Right ventricle myocardium inferior (tissue), 1 donor: Measurements from ENCODE around the gene EGR1. TPM values are rescaled to one million over a fixed set of nuclear protein-coding genes. Genes with fewer than 3 reads are reported as not detected.

Experiments
- ATAC-seq: fragments of 200-7000 bp; cut with Tn5 transposase; one replicate; pipeline ENCODE4 v1.9.1; 2020; ENCODE audit warnings: mild to moderate bottlenecking, moderate library complexity
- DNase-seq: peaks from one replicate; pipeline ENCODE4 v3.0.0; 2021; ENCODE audit errors: missing footprints
- intact Hi-C: fragments of 100-400 bp; cut with DNase I; formaldehyde crosslinking; loops from one replicate; pipeline ENCODE4 v1.11.0; 2022
- total RNA-seq: library from RNA; stranded (reverse); fragmentation: NEBNext Ultra II Directional; extraction: Animal tissue kit (Norgen Biotek cat#: 25700); gene quantifications from one replicate; pipeline ENCODE4 v1.2.1, GENCODE V29; 2021
- donor health status: DM: no; HTN: yes; CAD: no; lungs with severe emphysema.

EGR1 gene
- total RNA-seq, 1 donor from 2014 or later, result 5.5 TPM

GRCh38 chr5:138449501-138450239, 15.6 kb upstream of the EGR1 start:
- ATAC-seq (peak; percentile 88), DNase-seq (peak; percentile 96)
- intact Hi-C loops, result loop anchor here (1.0 kb wide), 1 partner anchor 54 kb away; no protein-coding TSS in a partner anchor

DNA sequence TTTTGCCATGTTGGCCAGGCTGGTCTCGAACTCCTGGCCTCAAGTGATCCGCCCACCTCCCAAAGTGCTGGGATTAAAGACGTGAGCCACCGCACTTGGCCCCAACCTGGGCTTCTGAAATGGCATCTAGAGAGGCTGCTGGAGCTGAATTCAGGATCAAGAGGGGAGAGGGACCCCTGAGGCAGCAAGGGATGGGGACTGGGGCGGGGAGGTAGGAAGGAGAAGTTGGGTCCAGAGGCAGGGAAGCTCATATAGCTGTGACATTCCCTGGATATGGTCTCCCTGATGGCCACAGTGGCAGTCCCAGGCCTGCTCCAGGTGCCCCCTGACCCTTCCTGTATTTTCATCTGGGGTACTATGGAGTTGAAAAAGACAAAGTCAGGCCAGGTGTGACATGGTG, 14.3 kb upstream of the EGR1 start:
- intact Hi-C loops, result loop anchor here (1.0 kb wide), 1 partner anchor 52 kb away; no protein-coding TSS in a partner anchor
- ATAC-seq, result no peak

GRCh38 chr5:138452720-138453119, 12.6 kb upstream of the EGR1 start:
- ATAC-seq, result no peak
- intact Hi-C loops, result no loop called here
- no peak for DNase-seq

More for the DNA sequence above, 14.3 kb upstream of the EGR1 start:
- DNase-seq, result no peak

GRCh38 chr5:138453590-138453989, 11.7 kb upstream of the EGR1 start:
- DNase-seq, result no peak
- no peak for ATAC-seq
- intact Hi-C loops, result no loop called here

GRCh38 chr5:138454121-138454520, 11.2 kb upstream of the EGR1 start:
- no peak for DNase-seq
- intact Hi-C loops, result no loop called here
- no peak for ATAC-seq

DNA sequence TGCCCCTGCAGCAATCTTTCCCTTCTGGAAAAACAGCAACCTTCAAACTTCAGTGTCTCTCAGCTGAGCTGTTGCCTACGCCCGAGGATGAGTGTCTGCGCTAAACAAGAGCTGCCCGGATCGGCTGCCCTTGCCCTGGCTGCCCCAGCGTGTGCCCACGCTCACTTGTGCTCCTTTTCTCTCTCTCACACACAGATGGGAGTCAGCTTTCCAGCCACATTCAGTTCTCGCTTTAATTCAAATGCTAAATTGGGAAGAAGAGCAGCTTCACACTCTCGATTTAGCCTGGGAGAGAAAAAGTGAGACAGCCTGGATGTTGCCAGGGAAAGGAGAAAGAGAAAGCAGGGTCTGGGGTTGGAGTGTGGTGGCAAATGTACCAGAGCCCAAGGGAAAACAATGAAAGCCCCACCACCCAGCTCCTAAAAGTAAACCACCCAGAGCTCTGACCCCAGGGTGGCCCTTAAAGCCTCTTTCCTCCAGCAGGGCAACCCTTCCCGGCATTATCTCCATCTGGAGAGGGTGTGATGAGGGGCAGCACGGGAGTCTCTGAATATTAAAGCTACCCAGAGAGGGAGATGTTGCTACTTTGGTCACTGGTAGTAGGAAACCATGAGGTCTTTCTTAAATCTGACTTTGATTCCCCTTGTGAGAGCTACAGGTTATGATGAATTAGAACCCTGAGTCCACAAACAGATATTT, 9.9 kb upstream of the EGR1 start:
- intact Hi-C loops, result no loop called here
- DNase-seq, result no peak
- no peak for ATAC-seq

DNA sequence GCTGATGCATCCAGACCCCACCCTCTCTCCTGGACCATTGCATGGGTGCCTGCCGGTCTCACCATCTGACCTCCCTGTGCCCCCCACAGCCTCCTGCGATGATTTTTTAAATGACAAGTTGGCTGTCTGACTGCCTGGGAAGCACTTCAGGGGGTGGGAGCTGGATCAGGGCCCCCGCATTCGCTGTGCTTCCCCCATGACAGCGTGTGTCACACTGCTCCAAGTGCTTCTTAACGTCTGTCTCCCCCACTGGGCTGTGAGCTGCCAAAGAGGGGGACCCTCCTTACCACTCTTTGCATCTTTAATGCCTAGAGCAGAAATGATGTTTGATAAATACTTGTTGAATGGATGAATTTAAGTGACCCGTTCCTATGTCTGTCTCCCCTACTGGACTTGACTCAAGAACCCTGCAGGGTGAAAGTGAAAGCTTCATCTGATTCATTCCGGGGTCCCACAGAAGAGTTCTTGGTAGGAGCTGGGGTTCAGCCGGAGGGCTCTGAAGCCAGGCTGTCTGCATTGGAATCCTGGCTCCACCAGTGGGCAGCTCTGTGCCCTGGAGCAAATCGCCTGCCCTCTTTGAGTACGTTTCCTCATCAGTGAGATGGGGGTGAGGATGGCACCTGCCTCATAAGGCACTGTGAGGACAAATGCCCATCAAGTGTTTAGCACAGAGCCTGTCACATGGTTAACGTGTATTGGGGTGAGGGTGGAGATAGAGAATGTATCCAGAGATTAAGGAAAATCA, 7.6 kb upstream of the EGR1 start:
- intact Hi-C loops, result no loop called here
- DNase-seq (peak; percentile 8), ATAC-seq (no peak)

DNA sequence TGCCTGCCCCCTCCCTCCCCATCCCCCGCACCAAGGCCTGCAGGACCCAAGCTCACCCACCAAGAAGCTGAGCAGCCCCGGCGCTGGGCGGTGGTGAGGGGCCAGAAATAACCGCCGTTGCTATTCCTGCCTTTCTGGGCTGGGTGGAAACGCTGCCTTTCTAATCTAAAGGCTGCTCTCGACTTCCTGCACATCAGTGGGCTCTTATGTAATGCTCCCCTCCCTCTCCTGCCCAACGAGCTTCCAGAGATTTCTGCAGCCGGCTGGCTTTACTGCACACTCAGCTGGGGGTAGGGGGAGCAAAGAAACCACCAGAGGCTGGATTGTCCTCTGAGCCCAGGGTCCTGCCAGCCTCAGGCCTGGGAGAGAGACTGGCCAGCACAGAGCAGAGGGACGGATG, 6.9 kb upstream of the EGR1 start:
- intact Hi-C loops, result no loop called here
- ATAC-seq (peak; percentile 20), DNase-seq (no peak)

- no peak for ATAC-seq
- DNase-seq, result no peak
- intact Hi-C loops, result no loop called here
Observed at GRCh38 chr5:138458856-138459255, 6.4 kb upstream of the EGR1 start.

- intact Hi-C loops, result no loop called here
- DNase-seq, result no peak
- no peak for ATAC-seq
Observed at GRCh38 chr5:138459311-138459933, 5.9 kb upstream of the EGR1 start.

DNA sequence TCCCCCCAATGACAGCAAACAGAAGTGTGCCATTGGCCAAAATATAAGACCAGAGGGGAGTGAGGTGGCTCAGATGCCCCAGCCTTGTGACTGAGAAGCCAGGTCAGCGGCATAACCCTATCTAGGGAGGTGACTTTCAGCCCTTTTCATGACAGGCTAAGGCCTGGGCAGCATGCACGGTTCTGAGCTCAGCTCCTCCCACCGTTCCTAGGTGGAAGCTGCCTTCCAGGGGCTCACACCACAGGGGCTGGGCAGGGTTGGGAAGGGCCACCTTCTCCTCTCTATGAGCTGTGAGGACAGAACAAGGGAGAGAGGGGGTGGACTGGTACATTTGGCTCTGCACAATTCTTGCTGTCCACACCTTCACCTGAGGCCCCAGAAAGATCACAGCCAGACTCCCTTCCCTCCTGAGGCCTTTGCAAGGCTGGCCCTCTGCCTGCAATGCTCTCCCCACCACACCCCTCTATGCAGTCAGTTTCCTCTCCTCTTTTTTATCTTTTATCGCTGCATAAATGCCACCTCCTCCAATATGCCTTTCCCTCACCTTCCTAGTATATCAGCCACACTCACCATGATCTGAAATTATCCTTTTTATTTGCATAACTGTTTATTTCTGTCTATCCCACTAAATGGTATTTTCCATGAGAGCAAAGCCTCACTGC, 5.1 kb upstream of the EGR1 start:
- intact Hi-C loops, result no loop called here
- no peak for ATAC-seq
- DNase-seq, result no peak

GRCh38 chr5:138461343-138462125, 3.7 kb upstream of the EGR1 start:
- intact Hi-C loops, result no loop called here
- DNase-seq (no peak), ATAC-seq (no peak)

DNA sequence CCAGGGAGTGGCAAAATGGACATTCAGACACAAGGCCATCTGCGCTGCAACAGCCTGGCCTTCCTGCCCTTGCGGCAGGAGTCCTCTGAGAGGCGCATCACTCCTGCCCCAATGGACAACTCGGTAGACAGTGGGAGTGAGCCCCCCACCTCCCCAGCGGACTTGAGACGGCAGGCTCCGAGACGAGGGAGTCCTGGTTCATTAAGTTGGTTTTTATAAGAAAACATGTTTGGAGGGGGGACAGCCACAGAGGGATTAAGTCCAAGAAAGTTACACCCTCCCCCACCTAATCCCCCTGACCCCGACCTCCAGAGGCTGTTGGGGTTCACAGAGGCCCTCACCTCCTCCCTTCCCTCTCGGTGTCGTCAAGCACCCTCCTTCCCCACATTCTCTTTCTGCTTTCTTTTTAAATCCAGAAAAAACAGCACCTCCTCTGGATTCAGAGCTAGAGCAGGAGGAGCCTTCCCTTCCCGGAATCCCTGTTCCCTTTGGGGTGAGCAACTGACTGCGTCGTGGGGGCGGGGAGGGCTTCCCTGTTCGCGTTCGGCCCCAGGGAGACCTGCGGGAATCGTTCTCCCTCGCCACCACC, 1.8 kb upstream of the EGR1 start:
- intact Hi-C loops, result loop anchor here (1.0 kb wide), 2 partner anchors 40 to 80 kb away; partner anchors contain the start of gene ETF1
- ATAC-seq (no peak), DNase-seq (no peak)

DNA sequence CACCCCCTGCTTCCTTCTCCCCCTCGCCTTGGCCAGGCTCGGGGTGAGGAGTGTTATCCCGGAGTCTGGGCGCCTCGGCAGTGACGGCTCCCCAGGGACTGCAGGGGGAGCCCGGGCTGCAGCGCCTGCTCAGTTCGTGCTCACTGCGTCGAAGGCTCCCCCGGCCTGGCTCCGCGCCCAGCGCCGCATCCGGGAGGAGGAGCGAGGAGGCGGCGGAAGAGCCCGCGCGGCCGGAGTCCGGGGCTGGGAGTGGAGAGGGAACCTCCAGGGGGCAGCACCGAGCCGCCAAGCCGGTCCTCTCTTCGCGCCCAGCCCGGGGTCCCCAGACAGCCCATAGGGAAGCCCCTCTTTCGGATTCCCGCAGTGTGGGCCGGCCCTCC, 1.3 kb upstream of the EGR1 start:
- intact Hi-C loops, result loop anchor here (1.0 kb wide), 2 partner anchors 39 to 79 kb away; partner anchors contain the start of gene ETF1
- peak; percentile 98 for DNase-seq
- peak; percentile 83 for ATAC-seq

- ATAC-seq, result peak; percentile 92
- peak; percentile 97 for DNase-seq
- intact Hi-C loops, result loop anchor here (1.0 kb wide), 3 partner anchors 28 to 79 kb away; partner anchors contain the start of gene ETF1
Observed at GRCh38 chr5:138464388-138465260, 655 bp upstream of the EGR1 start.

DNA sequence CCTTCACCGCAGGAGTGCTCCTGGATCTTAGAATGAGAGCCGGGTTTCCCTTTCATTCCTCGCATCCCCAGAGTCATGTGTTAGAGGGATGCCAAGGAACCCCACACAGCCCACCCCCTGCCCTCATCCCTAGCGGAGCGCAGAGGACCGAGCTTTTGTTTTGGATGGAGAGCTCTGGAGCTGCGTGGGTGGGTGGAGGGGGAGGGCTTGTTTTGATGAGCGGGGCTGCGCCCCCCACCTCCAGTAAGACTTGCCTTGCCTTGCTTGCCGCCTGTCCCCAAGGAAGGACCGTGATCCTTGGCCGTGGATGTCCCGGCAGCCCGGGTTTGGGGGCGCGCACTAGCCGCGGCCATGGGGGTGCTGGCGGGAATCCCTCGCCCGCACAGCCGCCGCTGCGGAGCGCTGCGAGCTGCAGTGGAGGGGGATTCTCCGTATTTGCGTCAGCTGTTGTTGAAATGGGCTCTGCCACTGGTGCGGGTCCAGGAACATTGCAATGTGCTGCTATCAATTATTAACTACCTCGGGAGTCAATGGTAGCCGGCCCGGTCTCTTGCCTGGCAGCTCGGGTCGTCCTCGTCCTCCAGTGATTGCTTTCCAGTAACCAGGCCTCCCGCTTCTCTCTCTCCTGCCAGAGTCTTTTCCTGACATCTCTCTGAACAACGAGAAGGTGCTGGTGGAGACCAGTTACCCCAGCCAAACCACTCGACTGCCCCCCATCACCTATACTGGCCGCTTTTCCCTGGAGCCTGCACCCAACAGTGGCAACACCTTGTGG, 1.0 kb downstream of the EGR1 start:
- ATAC-seq, result no peak
- no peak for DNase-seq
- intact Hi-C loops, result no loop called here
